ENCODE data around the gene ACTG1. TPM values are rescaled to one million over a fixed set of nuclear protein-coding genes. Genes with fewer than 3 reads are reported as not detected.

The ACTG1 gene
- total and polyA plus RNA-seq, 2 experiments from 2014 or later, result 1,036 to 2,883 TPM

DNA sequence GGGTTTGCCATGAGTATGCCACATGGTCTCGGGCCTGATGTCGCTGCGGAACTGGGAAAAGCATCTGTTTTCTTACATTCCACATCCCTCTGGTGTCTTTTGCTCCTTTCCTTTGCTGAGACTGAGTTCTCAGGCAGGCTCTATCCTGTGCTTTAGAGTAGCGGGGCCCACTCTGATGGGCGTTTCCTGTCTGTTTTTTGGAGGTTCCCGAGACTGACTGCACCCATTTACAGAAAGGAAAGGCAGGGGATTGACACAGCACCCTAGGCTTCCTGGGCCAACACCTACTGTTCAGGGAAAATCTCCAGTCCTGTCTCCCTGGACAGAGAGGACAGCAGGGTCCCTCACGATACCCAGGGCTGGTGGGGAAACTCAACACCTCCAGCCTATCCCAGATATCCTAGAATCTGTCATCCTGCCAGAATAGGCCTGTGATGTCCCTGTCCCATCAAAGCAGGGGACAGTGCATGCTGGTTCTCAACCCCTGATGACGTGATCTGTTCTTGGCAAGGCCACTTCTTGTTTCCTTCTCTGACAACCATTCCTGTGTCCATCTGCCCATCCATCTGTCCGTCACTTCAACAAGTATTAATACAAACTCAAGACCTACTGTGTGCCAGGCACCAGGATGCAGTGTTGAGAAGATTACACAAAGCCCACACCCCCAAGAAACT is 42.2 kb downstream of the ACTG1 start:
- no peak for DNase-seq (ENCODE audit: low read depth in 1 of 2, low spot score in 1 of 2)
- TF ChIP-seq, protein P1, sequence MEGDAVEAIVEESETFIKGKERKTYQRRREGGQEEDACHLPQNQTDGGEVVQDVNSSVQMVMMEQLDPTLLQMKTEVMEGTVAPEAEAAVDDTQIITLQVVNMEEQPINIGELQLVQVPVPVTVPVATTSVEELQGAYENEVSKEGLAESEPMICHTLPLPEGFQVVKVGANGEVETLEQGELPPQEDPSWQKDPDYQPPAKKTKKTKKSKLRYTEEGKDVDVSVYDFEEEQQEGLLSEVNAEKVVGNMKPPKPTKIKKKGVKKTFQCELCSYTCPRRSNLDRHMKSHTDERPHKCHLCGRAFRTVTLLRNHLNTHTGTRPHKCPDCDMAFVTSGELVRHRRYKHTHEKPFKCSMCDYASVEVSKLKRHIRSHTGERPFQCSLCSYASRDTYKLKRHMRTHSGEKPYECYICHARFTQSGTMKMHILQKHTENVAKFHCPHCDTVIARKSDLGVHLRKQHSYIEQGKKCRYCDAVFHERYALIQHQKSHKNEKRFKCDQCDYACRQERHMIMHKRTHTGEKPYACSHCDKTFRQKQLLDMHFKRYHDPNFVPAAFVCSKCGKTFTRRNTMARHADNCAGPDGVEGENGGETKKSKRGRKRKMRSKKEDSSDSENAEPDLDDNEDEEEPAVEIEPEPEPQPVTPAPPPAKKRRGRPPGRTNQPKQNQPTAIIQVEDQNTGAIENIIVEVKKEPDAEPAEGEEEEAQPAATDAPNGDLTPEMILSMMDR (IDR thresholded peaks at IDR 0.05; ENCODE audit: low read depth, low read length), result no peak
- no peak overlapping the region for H3K4me3 ChIP-seq
- no peaks in the 10 kb centered on the region for H3K4me1 ChIP-seq (ENCODE audit: low read depth)
- H3K9me3 ChIP-seq (ENCODE audit: low read depth), result no peaks in the 10 kb centered on the region
- H3K27ac ChIP-seq, result peak overlapping the region; percentile 62
- no peaks in the 10 kb centered on the region for H3K27me3 ChIP-seq
- H3K36me3 ChIP-seq, result no peaks in the 10 kb centered on the region

DNA sequence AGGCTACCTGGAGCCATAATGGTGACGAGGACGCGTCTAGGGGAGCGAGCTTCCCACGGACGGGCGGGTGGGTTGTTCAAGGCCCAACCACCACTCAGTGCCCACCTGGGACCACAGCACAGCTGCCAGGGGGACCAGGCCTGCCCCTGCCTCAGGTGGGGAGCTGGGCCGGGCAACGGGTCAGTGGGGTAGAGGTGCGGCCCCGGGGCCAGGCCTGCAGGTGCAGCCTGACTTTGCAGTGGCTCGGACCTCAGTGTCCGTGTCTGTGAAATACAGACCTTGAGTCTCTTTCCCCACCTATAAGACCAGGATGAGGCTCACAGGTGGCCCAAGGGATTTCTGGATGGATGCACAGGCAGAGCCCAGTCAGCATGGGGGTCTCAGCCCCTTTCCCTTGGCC is 43.3 kb downstream of the ACTG1 start:
- Histone ChIP-seq H3K27ac (no peak overlapping the region), H3K4me1 (ENCODE audit: low read depth) (no peaks in the 10 kb centered on the region), H3K9me3 (ENCODE audit: low read depth) (no peaks in the 10 kb centered on the region), H3K27me3 (no peaks in the 10 kb centered on the region), H3K36me3 (no peaks in the 10 kb centered on the region), H3K4me3 (no peak overlapping the region)
- no peak for DNase-seq (ENCODE audit: low read depth in 1 of 2, low spot score in 1 of 2)
- TF ChIP-seq, protein P1 (IDR thresholded peaks at IDR 0.05; ENCODE audit: low read depth, low read length), result no peak

DNA sequence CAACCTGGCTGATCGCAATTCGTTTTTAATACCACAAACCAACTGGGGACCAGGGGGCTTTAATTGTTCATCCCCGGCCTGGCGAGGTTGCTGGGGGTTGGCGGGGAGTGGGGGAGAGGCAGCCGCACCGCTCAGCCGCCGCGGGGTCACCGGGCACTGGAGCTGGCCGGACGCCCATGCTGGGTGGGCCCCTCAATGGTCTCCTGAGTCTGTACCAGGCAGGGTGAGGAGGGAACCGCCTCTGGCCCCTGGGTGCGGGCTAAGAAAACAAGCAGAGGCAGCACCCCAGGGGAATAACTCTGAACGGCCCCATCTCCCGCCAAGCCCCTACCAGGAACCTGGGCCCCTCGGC is 43.9 kb downstream of the ACTG1 start:
- no peaks in the 10 kb centered on the region for H3K4me1 ChIP-seq (ENCODE audit: low read depth)

DNA sequence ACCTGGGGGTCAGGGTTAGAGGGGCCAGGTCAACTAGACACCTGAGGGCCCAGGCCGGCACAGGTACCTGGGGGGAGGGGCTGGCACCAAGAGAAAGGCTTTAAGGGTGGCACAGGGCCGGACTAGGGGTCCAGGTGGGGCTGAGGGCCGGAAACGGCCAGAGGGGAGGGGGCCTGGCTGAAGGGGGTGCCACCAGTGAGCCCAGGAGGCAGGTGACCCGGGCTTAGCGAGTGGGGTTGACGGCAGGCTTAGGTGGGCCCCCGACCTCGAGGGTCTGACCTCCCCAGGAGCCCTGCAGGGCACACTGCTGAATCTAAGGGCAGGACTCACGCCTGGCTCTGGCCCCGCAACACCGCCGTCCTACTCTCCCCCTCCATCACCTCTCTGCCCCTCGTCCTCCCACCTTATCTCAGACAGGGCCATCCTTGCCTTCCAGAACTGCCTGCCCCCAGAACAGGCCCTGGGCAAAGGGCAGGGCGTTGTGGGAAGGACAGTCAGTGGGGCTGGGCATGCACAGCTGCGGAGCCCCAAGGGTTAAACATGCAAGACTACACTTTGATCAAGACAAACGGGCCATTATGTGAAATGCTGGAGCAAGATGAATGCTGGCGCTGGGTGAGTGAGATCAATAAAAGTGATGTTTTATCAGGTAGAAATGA is 44.4 kb downstream of the ACTG1 start:
- TF ChIP-seq, protein P1 (IDR thresholded peaks at IDR 0.05; ENCODE audit: low read depth, low read length), result no peak
- H3K27me3 ChIP-seq, result no peaks in the 10 kb centered on the region
- no peak overlapping the region for H3K4me3 ChIP-seq
- no peaks in the 10 kb centered on the region for H3K9me3 ChIP-seq (ENCODE audit: low read depth)
- no peaks in the 10 kb centered on the region for H3K4me1 ChIP-seq (ENCODE audit: low read depth)
- no peak overlapping the region for H3K27ac ChIP-seq
- H3K36me3 ChIP-seq, result peaks cover 6% of the 10 kb centered on the region
- no peak for DNase-seq (ENCODE audit: low read depth in 1 of 2, low spot score in 1 of 2)

More for the DNA sequence above, 43.9 kb downstream of the ACTG1 start:
- Histone ChIP-seq H3K9me3 (ENCODE audit: low read depth) (no peaks in the 10 kb centered on the region), H3K36me3 (peaks cover 3% of the 10 kb centered on the region), H3K27me3 (no peaks in the 10 kb centered on the region), H3K27ac (no peak overlapping the region), H3K4me3 (no peak overlapping the region)
- DNase-seq (ENCODE audit: low read depth in 1 of 2, low spot score in 1 of 2), result no peak
- TF ChIP-seq, protein P1 (IDR thresholded peaks at IDR 0.05; ENCODE audit: low read depth, low read length), result no peak

DNA sequence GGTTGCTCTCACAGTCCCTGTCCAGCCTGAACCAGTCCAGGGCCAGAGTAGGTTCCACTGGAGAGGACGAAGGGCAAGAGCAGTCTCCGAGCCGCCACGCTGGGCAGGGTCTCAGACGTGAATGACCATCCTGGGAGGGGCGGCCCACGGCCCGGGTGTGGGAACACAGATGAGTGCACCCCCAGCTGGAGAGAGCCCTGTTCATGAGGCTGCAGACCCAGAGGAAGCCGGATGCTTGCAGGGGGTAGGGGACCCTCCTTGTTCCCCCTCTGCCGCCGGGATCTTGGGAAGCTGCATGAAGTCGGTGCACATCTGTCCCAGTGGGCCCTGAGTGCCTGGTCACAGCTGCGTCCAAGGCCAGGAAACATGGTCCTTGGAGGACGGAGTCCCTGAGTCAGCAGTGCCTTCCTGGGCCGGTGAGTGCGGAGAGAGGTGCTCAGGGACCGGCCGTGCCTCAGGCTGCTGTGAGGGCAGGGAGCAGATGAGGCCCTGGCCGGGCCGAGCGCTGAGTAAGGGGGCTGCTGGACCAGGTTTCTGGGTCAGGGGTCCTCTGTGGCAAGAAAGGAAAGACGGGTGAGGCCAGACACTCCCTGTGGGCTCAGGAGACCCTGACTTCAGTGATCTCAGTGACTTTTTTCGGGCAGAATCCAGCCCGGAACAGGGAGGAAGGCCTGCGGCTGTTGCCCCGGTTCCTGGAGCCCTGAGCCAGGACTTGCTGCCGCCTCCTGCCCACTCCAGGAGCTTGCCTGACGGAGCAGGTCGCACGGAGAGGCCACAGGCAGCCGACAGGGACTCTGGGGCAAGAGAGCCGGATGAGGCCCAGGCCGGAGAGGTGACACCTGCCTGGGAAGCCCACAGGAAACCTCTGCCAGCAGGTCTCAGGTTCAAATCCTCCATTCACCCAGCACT is 45.8 kb downstream of the ACTG1 start:
- no peaks in the 10 kb centered on the region for H3K27me3 ChIP-seq
- TF ChIP-seq, protein P1 (IDR thresholded peaks at IDR 0.05; ENCODE audit: low read depth, low read length), result no peak
- H3K27ac ChIP-seq, result peak overlapping the region; percentile 43
- no peaks in the 10 kb centered on the region for H3K9me3 ChIP-seq (ENCODE audit: low read depth)
- H3K36me3 ChIP-seq, result peaks cover 16% of the 10 kb centered on the region
- no peak overlapping the region for H3K4me3 ChIP-seq
- no peaks in the 10 kb centered on the region for H3K4me1 ChIP-seq (ENCODE audit: low read depth)
- no peak for DNase-seq (ENCODE audit: low read depth in 1 of 2, low spot score in 1 of 2)
